AG08395 (cell line): Measurements from ENCODE around the gene SELENOV.

Source experiments
- DNase-seq: peaks from one replicate; pipeline ENCODE4 v3.0.0; 2012; ENCODE audit warnings: mixed read lengths, low spot score

The SELENOV gene

GRCh38 chr19:39494661-39495060 is 20.3 kb upstream of the SELENOV start:
- DNase-seq, result no peak

- DNase-seq, result no peak
These were observed 18.9 kb upstream of the SELENOV start for GRCh38 chr19:39496063-39496462.

- DNase-seq, result no peak
These were observed 17.3 kb upstream of the SELENOV start for GRCh38 chr19:39497701-39497995.

- no peak for DNase-seq
These were observed 16.7 kb upstream of the SELENOV start for GRCh38 chr19:39497996-39498797.

- no peak for DNase-seq
These were observed 15.9 kb upstream of the SELENOV start, which contains the start of gene DLL3 for GRCh38 chr19:39498798-39499642. Gene DLL3 (plus strand): TSS chr19:39498947. CDS start chr19:39498975, 28 bp downstream.

- no peak for DNase-seq
These were observed 15.0 kb upstream of the SELENOV start for GRCh38 chr19:39499932-39500331.

- DNase-seq, result no peak
These were observed 14.4 kb upstream of the SELENOV start for GRCh38 chr19:39500543-39500942.

- DNase-seq, result no peak
These were observed 13.6 kb upstream of the SELENOV start for GRCh38 chr19:39501340-39501739.

- DNase-seq, result peak; percentile 86
These were observed 12.1 kb upstream of the SELENOV start for GRCh38 chr19:39502640-39503417.

- no peak for DNase-seq
These were observed 8.4 kb upstream of the SELENOV start for GRCh38 chr19:39506598-39506943.

- DNase-seq, result peak; percentile 74
These were observed 7.8 kb upstream of the SELENOV start for GRCh38 chr19:39506944-39507714.

GRCh38 chr19:39507715-39508364 is 7.1 kb upstream of the SELENOV start:
- DNase-seq, result no peak

- DNase-seq, result no peak
These were observed 6.3 kb upstream of the SELENOV start for GRCh38 chr19:39508629-39509028.

GRCh38 chr19:39509233-39509632 is 5.7 kb upstream of the SELENOV start:
- no peak for DNase-seq

- no peak for DNase-seq
These were observed 2.0 kb upstream of the SELENOV start for GRCh38 chr19:39512988-39513387.

- DNase-seq, result no peak
These were observed 732 bp downstream of the SELENOV start for GRCh38 chr19:39515551-39516191.

GRCh38 chr19:39516270-39516669 is 1.3 kb downstream of the SELENOV start:
- DNase-seq, result no peak

GRCh38 chr19:39517432-39517831 is 2.5 kb downstream of the SELENOV start:
- no peak for DNase-seq

- DNase-seq, result no peak
These were observed 3.5 kb downstream of the SELENOV start for GRCh38 chr19:39518458-39518857.

GRCh38 chr19:39518975-39519374 is 4.0 kb downstream of the SELENOV start:
- DNase-seq, result no peak
